ENCODE results near the gene SMAD4.
"Not testable (repeated sequence)": the region's sequence is repeated elsewhere in the genome, so short reads cannot be mapped to it uniquely, and the experiment has no call there.

DNA sequence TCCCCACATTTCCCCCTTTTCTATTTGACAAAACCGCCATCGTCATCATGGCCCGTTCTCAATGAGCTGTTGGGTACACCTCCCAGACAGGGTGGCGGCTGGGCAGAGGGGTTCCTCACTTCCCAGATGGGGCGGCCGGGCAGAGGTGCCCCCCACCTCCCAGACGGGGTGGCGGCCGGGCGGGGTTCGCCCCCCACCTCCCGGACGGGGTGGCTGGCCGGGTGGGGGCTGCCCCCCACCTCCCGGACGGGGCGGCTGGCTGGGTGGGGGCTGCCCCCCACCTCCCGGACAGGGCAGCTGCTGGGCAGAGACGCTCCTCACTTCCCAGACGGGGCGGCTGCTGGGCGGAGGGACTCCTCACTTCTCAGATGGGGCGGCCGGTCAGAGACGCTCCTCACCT lies 87.0 kb downstream of the SMAD4 start:
- TF ChIP-seq, protein P1, sequence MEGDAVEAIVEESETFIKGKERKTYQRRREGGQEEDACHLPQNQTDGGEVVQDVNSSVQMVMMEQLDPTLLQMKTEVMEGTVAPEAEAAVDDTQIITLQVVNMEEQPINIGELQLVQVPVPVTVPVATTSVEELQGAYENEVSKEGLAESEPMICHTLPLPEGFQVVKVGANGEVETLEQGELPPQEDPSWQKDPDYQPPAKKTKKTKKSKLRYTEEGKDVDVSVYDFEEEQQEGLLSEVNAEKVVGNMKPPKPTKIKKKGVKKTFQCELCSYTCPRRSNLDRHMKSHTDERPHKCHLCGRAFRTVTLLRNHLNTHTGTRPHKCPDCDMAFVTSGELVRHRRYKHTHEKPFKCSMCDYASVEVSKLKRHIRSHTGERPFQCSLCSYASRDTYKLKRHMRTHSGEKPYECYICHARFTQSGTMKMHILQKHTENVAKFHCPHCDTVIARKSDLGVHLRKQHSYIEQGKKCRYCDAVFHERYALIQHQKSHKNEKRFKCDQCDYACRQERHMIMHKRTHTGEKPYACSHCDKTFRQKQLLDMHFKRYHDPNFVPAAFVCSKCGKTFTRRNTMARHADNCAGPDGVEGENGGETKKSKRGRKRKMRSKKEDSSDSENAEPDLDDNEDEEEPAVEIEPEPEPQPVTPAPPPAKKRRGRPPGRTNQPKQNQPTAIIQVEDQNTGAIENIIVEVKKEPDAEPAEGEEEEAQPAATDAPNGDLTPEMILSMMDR (conservative IDR thresholded peaks at IDR 0.05), result not testable (repeated sequence)
- not testable (repeated sequence) for TF ChIP-seq EZH2 (IDR thresholded peaks at IDR 0.05; ENCODE audit: low read depth)
